ENCODE data around the gene ZNF556. TPM values are rescaled to one million over a fixed set of nuclear protein-coding genes. Genes with fewer than 3 reads are reported as not detected.

Gene ZNF556
- total RNA-seq, 4 donors from 2014 or later, result not detected

- no peaks in the 10 kb centered on the region for H3K4me1 ChIP-seq
- peaks cover 0 to 59% (median 5%) of the 10 kb centered on the region in 3 donors for H3K36me3 ChIP-seq
- H3K9me3 ChIP-seq, result peaks cover 0 to 12% (median 4%) of the 10 kb centered on the region in 4 donors
- H3K27ac ChIP-seq, result no peak overlapping the region
- no peaks in the 10 kb centered on the region for H3K27me3 ChIP-seq
- TF ChIP-seq POLR2A (IDR thresholded peaks at IDR 0.05) (no peak), CTCF (IDR thresholded peaks at IDR 0.05) (no peak)
- DNase-seq, result peak in 1 of 3 donors; percentile 19
- H3K4me3 ChIP-seq, result no peak overlapping the region
These were observed 50.4 kb downstream of the ZNF556 start for GRCh38 chr19:2917275-2918184.

- H3K4me3 ChIP-seq, result no peak overlapping the region
- H3K27ac ChIP-seq, result no peak overlapping the region
- peaks cover 0 to 20% (median 0%) of the 10 kb centered on the region in 3 donors for H3K36me3 ChIP-seq
- H3K9me3 ChIP-seq, result peaks cover 0 to under 1% (median 0%) of the 10 kb centered on the region in 4 donors
- TF ChIP-seq CTCF (IDR thresholded peaks at IDR 0.05) (peak in 2 of 6 experiments; percentile 8 to 38), POLR2A (IDR thresholded peaks at IDR 0.05) (no peak)
- H3K4me1 ChIP-seq, result no peaks in the 10 kb centered on the region
- peak in 1 of 3 donors; percentile 41 for DNase-seq
- H3K27me3 ChIP-seq, result no peaks in the 10 kb centered on the region
These were observed 55.9 kb downstream of the ZNF556 start for GRCh38 chr19:2922987-2923386.

- Histone ChIP-seq H3K27me3 (no peaks in the 10 kb centered on the region), H3K9me3 (no peaks in the 10 kb centered on the region), H3K36me3 (peaks cover 0 to 14% (median 0%) of the 10 kb centered on the region in 3 donors), H3K4me1 (no peaks in the 10 kb centered on the region), H3K27ac (no peak overlapping the region), H3K4me3 (no peak overlapping the region)
- DNase-seq, result peak in 1 of 3 donors; percentile 19
- TF ChIP-seq CTCF (IDR thresholded peaks at IDR 0.05), result no peak
These were observed 56.4 kb downstream of the ZNF556 start for GRCh38 chr19:2923510-2923909.

GRCh38 chr19:2926341-2927031, 59.4 kb downstream of the ZNF556 start:
- H3K9me3 ChIP-seq, result peaks cover 0 to 3% (median 0%) of the 10 kb centered on the region in 4 donors
- H3K27ac ChIP-seq, result no peak overlapping the region
- H3K36me3 ChIP-seq, result no peaks in the 10 kb centered on the region
- TF ChIP-seq POLR2A (IDR thresholded peaks at IDR 0.05) (no peak), CTCF (IDR thresholded peaks at IDR 0.05) (no peak)
- H3K4me1 ChIP-seq, result no peaks in the 10 kb centered on the region
- H3K27me3 ChIP-seq, result no peaks in the 10 kb centered on the region
- no peak overlapping the region for H3K4me3 ChIP-seq
- peak in 1 of 3 donors; percentile 41 for DNase-seq

GRCh38 chr19:2927032-2927430, 59.9 kb downstream of the ZNF556 start:
- no peak for DNase-seq
- TF ChIP-seq CTCF (IDR thresholded peaks at IDR 0.05) (no peak), POLR2A (IDR thresholded peaks at IDR 0.05) (no peak)
- no peaks in the 10 kb centered on the region for H3K36me3 ChIP-seq
- no peak overlapping the region for H3K27ac ChIP-seq
- no peaks in the 10 kb centered on the region for H3K4me1 ChIP-seq
- peaks cover 0 to 7% (median 0%) of the 10 kb centered on the region in 4 donors for H3K9me3 ChIP-seq
- H3K4me3 ChIP-seq, result no peak overlapping the region
- H3K27me3 ChIP-seq, result no peaks in the 10 kb centered on the region

Other genes with a start within 250 kb of the ZNF556 start
- gene GNG7, start 164.6 kb upstream of the ZNF556 start, total RNA-seq, result 10 to 100 TPM in 1 of 4 donors, 1 to 10 TPM in 3; 1.2 to 14.9 (median 2.0) TPM
- gene DIRAS1, start 146.0 kb upstream of the ZNF556 start, total RNA-seq, result 10 to 100 TPM in 1 of 4 donors, 1 to 10 TPM in 2, under 1 TPM in 1; 0.18 to 23.1 (median 1.4) TPM
- gene SLC39A3, start 127.3 kb upstream of the ZNF556 start, total RNA-seq, result 10 to 100 TPM; 22.1 to 29.7 (median 26.0) TPM
- gene SGTA, start 84.1 kb upstream of the ZNF556 start, total RNA-seq, result 10 to 100 TPM; 26.4 to 62.5 (median 45.7) TPM
- 100 to 1,000 TPM in 1 of 4 donors, 10 to 100 TPM in 3; 24.3 to 142 (median 49.5) TPM for gene THOP1, start 81.8 kb upstream of the ZNF556 start, total RNA-seq
- 10 to 100 TPM in 1 of 4 donors, 1 to 10 TPM in 3; 2.5 to 15.4 (median 6.7) TPM for gene ZNF554, start 47.5 kb upstream of the ZNF556 start, total RNA-seq
- gene ZNF555, start 25.9 kb upstream of the ZNF556 start, total RNA-seq, result 1 to 10 TPM; 4.4 to 5.8 (median 4.4) TPM
- 10 to 100 TPM in 3 of 4 donors, 1 to 10 TPM in 1; 2.5 to 24.1 (median 19.3) TPM for gene ZNF57, start 33.6 kb downstream of the ZNF556 start, total RNA-seq
- gene ZNF77, start 77.6 kb downstream of the ZNF556 start, total RNA-seq, result 1 to 10 TPM; 3.7 to 7.5 (median 5.6) TPM
- 1 to 10 TPM in 2 of 4 donors, not detected in 2; 1.9 to 2.5 TPM for gene TLE6, start 110.2 kb downstream of the ZNF556 start, total RNA-seq
- 10 to 100 TPM in 3 of 4 donors, 1 to 10 TPM in 1; 4.6 to 45.2 (median 29.2) TPM for gene TLE2, start 161.9 kb downstream of the ZNF556 start, total RNA-seq
- 100 to 1,000 TPM; 134 to 366 (median 289) TPM for gene TLE5, start 195.2 kb downstream of the ZNF556 start, total RNA-seq
- gene GNA11, start 227.0 kb downstream of the ZNF556 start, total RNA-seq, result 100 to 1,000 TPM; 120 to 557 (median 456) TPM

Data from Peyer's patch (tissue), 4 donors.